HepG2 (cell line): ENCODE measurements around the gene NOTUM. TPM values are rescaled to one million over a fixed set of nuclear protein-coding genes. Genes with fewer than 3 reads are reported as not detected.

Experiments
- E2F5 ChIP-seq: sonication (generic); formaldehyde crosslinking; conservative IDR thresholded peaks from 2 replicates; pipeline ENCODE4 v1.4.0; 2020; ENCODE audit warnings: missing genetic modification reagents
- HNRNPL ChIP-seq: fragments of 200-400 bp; formaldehyde crosslinking; IDR thresholded peaks from 2 replicates; pipeline ENCODE4 v1.6.1; 2017; ENCODE audit warnings: mild to moderate bottlenecking, low read depth, low read length
- LCORL ChIP-seq, 2 experiments: fragments of 450-650 bp in 1 of 2; sonication (generic) in 1 of 2; formaldehyde crosslinking in 1 of 2; IDR thresholded peaks; 2 replicates each; pipeline versions ENCODE4 v1.5.0 to v1.6.1; 2017 to 2020; ENCODE audit warnings: antibody characterized with exemption in 1 of 2, missing genetic modification reagents in 1 of 2
- MIXL1 ChIP-seq: IDR thresholded peaks from 2 replicates; pipeline ENCODE4 v1.6.1; 2016
- NFKB2 ChIP-seq: sonication (generic); formaldehyde crosslinking; IDR thresholded peaks from 2 replicates; pipeline ENCODE4 v1.4.0; 2020; ENCODE audit warnings: missing genetic modification reagents, borderline replicate concordance
- PCBP1 ChIP-seq: fragments of 200-400 bp; formaldehyde crosslinking; IDR thresholded peaks from 2 replicates; pipeline ENCODE4 v1.6.1; 2017; ENCODE audit warnings: mild to moderate bottlenecking, low read depth, low read length, borderline replicate concordance
- RBAK ChIP-seq: sonication (generic); formaldehyde crosslinking; IDR thresholded peaks from 2 replicates; pipeline ENCODE4 v1.5.1; 2020; ENCODE audit warnings: mild to moderate bottlenecking, missing genetic modification reagents
- TEAD3 ChIP-seq: optimal IDR thresholded peaks from 2 replicates; pipeline ENCODE3; 2016; ENCODE audit warnings: borderline replicate concordance
- YEATS2 ChIP-seq: sonication (generic); formaldehyde crosslinking; IDR thresholded peaks from 2 replicates; pipeline ENCODE4 v1.4.0; 2020; ENCODE audit warnings: missing genetic modification reagents, borderline replicate concordance
- ZNF253 ChIP-seq: sonication (generic); formaldehyde crosslinking; IDR thresholded peaks from 2 replicates; pipeline ENCODE4 v1.8.0; 2022; ENCODE audit warnings: mild to moderate bottlenecking, missing genetic modification reagents, borderline replicate concordance
- ZNF263 ChIP-seq: sonication (generic); formaldehyde crosslinking; IDR thresholded peaks from 2 replicates; pipeline ENCODE4 v1.4.0; 2020; ENCODE audit warnings: missing genetic modification reagents
- ZNF362 ChIP-seq: sonication (generic); formaldehyde crosslinking; IDR thresholded peaks from 2 replicates; pipeline ENCODE4 v1.4.0; 2020; ENCODE audit warnings: missing genetic modification reagents, mild to moderate bottlenecking, borderline replicate concordance
- ZNF503 ChIP-seq: sonication (generic); formaldehyde crosslinking; IDR thresholded peaks from 2 replicates; pipeline ENCODE4 v1.4.0; 2020; ENCODE audit warnings: missing genetic modification reagents
- ZNF607 ChIP-seq: sonication (generic); formaldehyde crosslinking; IDR thresholded peaks from 2 replicates; pipeline ENCODE4 v1.5.1; 2020; ENCODE audit warnings: missing genetic modification reagents, mild to moderate bottlenecking, borderline replicate concordance
- ZNF687 ChIP-seq: sonication (generic); formaldehyde crosslinking; IDR thresholded peaks from 2 replicates; pipeline ENCODE4 v1.5.1; 2020; ENCODE audit warnings: mild to moderate bottlenecking, missing genetic modification reagents, moderate library complexity
- ZNF691 ChIP-seq: sonication (generic); formaldehyde crosslinking; IDR thresholded peaks from 2 replicates; pipeline ENCODE4 v1.4.0; 2020; ENCODE audit warnings: missing genetic modification reagents, low read depth, mild to moderate bottlenecking, borderline replicate concordance
- ZNF784 ChIP-seq: sonication (generic); formaldehyde crosslinking; IDR thresholded peaks from 2 replicates; pipeline ENCODE4 v1.5.1; 2020; ENCODE audit warnings: missing genetic modification reagents, mild to moderate bottlenecking, borderline replicate concordance
- ZNF839 ChIP-seq: sonication (generic); formaldehyde crosslinking; IDR thresholded peaks from 2 replicates; pipeline ENCODE4 v1.4.0; 2020; ENCODE audit warnings: missing genetic modification reagents, mild to moderate bottlenecking, borderline replicate concordance
- polyA plus RNA-seq, 8 experiments: library from polyadenylated mRNA; depleted of rRNA in 3 of 8; stranded (reverse) in 7 of 8; unstranded in 1 of 8; fragments of >200 nt; fragmentation: Illumina TruSeq in 4 of 8; extraction: Trizol in 4 of 8; gene quantifications; 2 replicates each; pipeline versions ENCODE4 v1.2.1 to v1.2.3, GENCODE V29; 2011 to 2016; ENCODE audit warnings: low read depth in 4 of 8, missing spikeins in 1 of 8, mixed read lengths in 1 of 8; ENCODE audit not compliant: insufficient read depth in 1 of 8
- total RNA-seq, 5 experiments: library from RNA; depleted of rRNA; stranded (reverse); fragments of >200 nt; fragmentation: Illumina TruSeq; extraction: Trizol; gene quantifications; 2 replicates each; pipeline ENCODE4 v1.2.3, GENCODE V29; 2016; ENCODE audit warnings: low read depth in 1 of 5

NOTUM gene
- total and polyA plus RNA-seq, 2 of the 13 experiments (the other 11 are each of a cell fraction or from before 2014, with no cell fraction given) = 150 to 160 TPM

- no peak for TF ChIP-seq E2F5
- TF ChIP-seq ZNF691 (CRISPR knock-in tag) = peak; percentile 25; the same call in 1 of the 2 replicates
- TF ChIP-seq ZNF253 (CRISPR knock-in tag) = peak; percentile 48; the same call in 1 of the 2 replicates
- no peak for TF ChIP-seq ZNF362 (CRISPR knock-in tag)
- peak; percentile 85; the same call in 1 of the 2 replicates for TF ChIP-seq ZNF784 (CRISPR knock-in tag)
- TF ChIP-seq ZNF607 (CRISPR knock-in tag) = peak; percentile 56; the same call in 1 of the 2 replicates
- peak; percentile 21 for TF ChIP-seq TEAD3 (CRISPR knock-in tag)
- TF ChIP-seq HNRNPL = peak; percentile 81; the same call in 1 of the 2 replicates
- no peak for TF ChIP-seq LCORL (IDR thresholded peaks at IDR 0.05)
- 0 out of 2 replicates have a peak, but pooled peaks have one; percentile 31 for TF ChIP-seq LCORL (CRISPR knock-in tag; IDR thresholded peaks at IDR 0.05)
- TF ChIP-seq ZNF263 (CRISPR knock-in tag) = peak; percentile 10; the same call in 1 of the 2 replicates
- no peak for TF ChIP-seq YEATS2 (CRISPR knock-in tag)
- no peak for TF ChIP-seq ZNF503 (CRISPR knock-in tag)
- peak; percentile 49; the same call in 1 of the 2 replicates for TF ChIP-seq RBAK (CRISPR knock-in tag)
- peak; percentile 49 for TF ChIP-seq ZNF687 (CRISPR knock-in tag)
- TF ChIP-seq PCBP1 = peak; percentile 22; the same call in 1 of the 2 replicates
- TF ChIP-seq NFKB2 (CRISPR knock-in tag) = 0 out of 2 replicates have a peak, but pooled peaks have one; percentile 3
- TF ChIP-seq MIXL1 = 0 out of 2 replicates have a peak, but pooled peaks have one; percentile 4
- TF ChIP-seq ZNF839 (CRISPR knock-in tag) = no peak; the same call in 1 of the 2 replicates
Measured at GRCh38 chr17:81928544-81929252, 32.3 kb downstream of the NOTUM start (continued).
